ENCODE measurements around the gene MRC2. TPM values are rescaled to one million over a fixed set of nuclear protein-coding genes. Genes with fewer than 3 reads are reported as not detected.

MRC2 gene
- total RNA-seq, 1 donor from 2014 or later, result 30.7 TPM

DNA sequence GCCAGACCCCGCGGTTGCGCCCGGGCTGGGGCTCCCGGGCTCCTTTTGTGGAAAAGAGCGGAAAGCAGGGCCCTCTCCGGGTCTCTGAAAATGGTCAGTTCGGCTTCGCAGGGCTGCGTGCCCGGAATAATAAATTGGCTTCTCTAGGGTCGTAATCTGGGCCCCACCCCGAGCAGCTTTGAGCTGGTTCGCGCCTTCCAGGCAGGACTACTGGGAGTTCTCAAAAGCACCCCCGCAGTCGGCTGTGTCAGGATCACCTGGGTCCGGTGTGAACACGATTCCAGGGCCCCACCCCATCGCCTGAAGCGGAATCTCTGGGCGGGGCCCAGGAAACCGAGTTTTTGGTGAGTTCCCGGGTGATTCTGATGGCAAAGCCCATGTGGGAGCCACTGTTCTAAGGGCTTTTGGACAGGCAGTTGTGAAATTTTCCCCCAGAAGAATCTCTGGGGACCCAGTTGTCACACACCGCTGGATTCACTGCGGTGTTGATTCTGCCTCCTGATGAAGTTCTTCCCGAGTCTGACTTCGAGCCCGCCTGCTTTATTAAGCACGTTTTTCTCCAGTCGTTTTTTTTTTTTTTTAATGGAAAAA is 77.0 kb downstream of the MRC2 start:
- Mint-ChIP-seq H3K4me1 (peaks cover 27% of the 10 kb centered on the region), H3K4me3 (peak overlapping the region; percentile 85), H3K9me3 (peaks cover 5% of the 10 kb centered on the region), H3K36me3 (ENCODE audit: low read depth) (peaks cover 3% of the 10 kb centered on the region), H3K27me3 (ENCODE audit: low read depth) (peaks cover 6% of the 10 kb centered on the region), H3K27ac (ENCODE audit: unreplicated experiment) (peak overlapping the region; percentile 90)
- TF ChIP-seq, protein P1, sequence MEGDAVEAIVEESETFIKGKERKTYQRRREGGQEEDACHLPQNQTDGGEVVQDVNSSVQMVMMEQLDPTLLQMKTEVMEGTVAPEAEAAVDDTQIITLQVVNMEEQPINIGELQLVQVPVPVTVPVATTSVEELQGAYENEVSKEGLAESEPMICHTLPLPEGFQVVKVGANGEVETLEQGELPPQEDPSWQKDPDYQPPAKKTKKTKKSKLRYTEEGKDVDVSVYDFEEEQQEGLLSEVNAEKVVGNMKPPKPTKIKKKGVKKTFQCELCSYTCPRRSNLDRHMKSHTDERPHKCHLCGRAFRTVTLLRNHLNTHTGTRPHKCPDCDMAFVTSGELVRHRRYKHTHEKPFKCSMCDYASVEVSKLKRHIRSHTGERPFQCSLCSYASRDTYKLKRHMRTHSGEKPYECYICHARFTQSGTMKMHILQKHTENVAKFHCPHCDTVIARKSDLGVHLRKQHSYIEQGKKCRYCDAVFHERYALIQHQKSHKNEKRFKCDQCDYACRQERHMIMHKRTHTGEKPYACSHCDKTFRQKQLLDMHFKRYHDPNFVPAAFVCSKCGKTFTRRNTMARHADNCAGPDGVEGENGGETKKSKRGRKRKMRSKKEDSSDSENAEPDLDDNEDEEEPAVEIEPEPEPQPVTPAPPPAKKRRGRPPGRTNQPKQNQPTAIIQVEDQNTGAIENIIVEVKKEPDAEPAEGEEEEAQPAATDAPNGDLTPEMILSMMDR (conservative IDR thresholded peaks at IDR 0.05), result no peak
- peak; percentile 44 for DNase-seq (ENCODE audit: low read depth, low spot score)

DNA sequence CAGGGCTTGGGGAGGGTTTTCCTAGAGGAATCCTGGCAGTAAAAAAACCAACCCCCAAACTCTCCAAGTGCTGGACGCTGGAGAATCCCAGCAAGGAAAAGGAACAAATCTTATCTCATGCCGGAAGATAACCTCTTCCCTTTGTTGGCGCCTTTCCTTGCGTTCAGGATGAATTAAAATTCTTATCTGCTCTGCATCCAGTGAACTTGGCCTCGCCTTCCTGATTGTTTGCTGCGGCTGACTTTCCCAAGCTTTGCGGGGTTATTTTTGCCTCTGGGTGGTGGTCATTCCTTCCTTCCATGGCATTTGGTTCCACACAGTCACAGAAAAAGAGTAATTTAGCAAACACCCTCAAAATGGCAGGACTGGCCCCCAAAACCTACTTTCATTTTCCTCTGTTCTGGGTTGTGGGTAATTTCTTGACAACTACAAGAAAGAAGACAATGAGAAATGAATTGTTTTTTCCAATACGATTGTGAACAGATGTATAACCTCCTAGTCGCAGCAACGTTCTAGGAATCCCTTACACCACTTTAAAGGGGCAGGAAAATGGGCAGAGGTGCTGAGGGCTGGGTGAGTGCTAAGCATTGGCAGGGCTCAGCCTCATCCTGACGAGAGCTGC is 77.8 kb downstream of the MRC2 start:
- peaks cover 10% of the 10 kb centered on the region for H3K9me3 Mint-ChIP-seq
- peak overlapping the region; percentile 85 for H3K4me3 Mint-ChIP-seq
- TF ChIP-seq, protein P1 (conservative IDR thresholded peaks at IDR 0.05), result no peak
- peak overlapping the region; percentile 90 for H3K27ac Mint-ChIP-seq (ENCODE audit: unreplicated experiment)
- peaks cover 27% of the 10 kb centered on the region for H3K4me1 Mint-ChIP-seq
- DNase-seq (ENCODE audit: low read depth, low spot score), result no peak
- H3K27me3 Mint-ChIP-seq (ENCODE audit: low read depth), result peaks cover 6% of the 10 kb centered on the region
- H3K36me3 Mint-ChIP-seq (ENCODE audit: low read depth), result peaks cover 7% of the 10 kb centered on the region

DNA sequence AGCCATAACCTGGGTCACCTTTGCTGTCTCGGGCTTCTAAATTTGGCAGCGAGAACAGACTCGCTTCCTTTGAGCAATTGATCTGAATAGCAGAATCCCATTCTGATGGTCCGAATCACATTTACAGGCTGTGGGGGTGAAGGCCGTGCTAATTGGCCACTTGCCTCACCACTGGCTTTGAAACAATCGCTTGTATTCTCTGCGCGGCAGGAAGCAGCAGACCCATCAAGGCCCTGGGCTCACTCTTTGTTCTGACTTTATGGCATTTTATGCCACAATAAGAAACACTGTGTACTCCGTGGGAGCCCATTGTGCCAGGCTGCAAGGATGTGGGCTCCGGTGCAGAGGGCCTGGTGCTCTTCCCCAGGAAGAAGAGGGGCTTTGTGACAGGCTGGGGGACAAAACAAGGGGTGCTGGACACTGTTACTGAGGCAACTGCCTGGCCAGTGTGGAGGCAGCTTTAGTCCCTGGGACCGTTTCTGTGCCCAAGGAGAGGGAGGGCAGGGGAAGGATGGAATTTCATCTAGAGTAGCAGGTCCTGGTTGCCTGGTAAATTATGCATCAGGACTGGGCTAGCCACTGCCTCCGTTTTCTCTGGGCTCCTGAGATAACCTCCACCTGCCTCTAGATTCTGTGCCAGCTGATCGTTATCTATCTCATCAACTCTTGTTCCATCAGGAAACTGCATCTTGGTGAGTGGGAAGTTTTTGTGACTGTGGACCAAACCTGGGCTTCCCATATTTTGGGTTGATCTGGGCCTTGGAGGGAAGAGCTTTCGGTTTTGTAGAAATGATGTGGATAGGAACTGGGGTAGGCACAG is 78.5 kb downstream of the MRC2 start:
- peaks cover 10% of the 10 kb centered on the region for H3K9me3 Mint-ChIP-seq
- DNase-seq (ENCODE audit: low read depth, low spot score), result no peak
- TF ChIP-seq, protein P1 (conservative IDR thresholded peaks at IDR 0.05), result no peak
- peaks cover 27% of the 10 kb centered on the region for H3K4me1 Mint-ChIP-seq
- peaks cover 6% of the 10 kb centered on the region for H3K27me3 Mint-ChIP-seq (ENCODE audit: low read depth)
- peaks cover 7% of the 10 kb centered on the region for H3K36me3 Mint-ChIP-seq (ENCODE audit: low read depth)
- H3K27ac Mint-ChIP-seq (ENCODE audit: unreplicated experiment), result peak overlapping the region; percentile 90
- H3K4me3 Mint-ChIP-seq, result peak overlapping the region; percentile 85

DNA sequence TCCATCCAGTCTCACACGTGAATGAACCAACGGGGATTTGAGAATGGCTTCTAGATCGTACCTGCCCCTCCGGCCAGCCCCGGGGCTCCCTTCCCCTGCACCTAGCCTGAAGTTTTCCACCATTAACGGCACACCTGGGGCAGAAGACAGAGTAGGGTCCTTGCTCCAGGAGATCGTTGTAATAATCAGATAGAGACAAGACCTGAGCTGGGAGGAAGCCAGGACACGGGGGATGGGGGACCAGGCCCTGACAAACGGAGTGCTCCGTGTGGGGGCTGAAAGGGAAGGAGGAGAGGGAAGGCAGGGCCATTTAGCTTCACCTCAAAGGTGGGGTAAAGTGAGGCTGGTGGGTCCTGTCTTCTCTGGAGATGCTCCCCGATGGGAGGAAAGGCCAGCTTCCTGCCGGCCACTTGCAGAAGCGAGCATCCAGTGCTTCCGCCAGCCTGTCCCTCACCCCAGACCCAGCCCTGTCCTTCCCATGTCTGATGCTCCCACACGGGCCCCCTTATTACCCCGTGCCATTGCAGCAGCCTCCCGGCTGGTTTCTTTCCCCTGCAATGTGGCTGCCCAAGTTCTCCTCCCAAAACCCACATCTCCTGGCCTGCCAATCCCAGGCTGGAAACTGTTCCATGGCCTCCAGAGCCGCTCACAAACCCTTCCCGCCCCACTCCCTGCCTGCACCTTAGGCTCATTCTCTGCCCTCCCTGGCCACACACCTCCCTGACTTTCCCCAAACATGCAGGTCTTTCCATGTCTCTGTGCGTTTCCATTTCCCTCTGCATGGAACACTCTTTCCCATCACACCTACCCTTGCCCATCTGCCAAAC is 79.3 kb downstream of the MRC2 start:
- H3K27ac Mint-ChIP-seq (ENCODE audit: unreplicated experiment), result peak overlapping the region; percentile 90
- H3K27me3 Mint-ChIP-seq (ENCODE audit: low read depth), result peaks cover 6% of the 10 kb centered on the region
- H3K4me1 Mint-ChIP-seq, result peaks cover 29% of the 10 kb centered on the region
- peak overlapping the region; percentile 85 for H3K4me3 Mint-ChIP-seq
- H3K36me3 Mint-ChIP-seq (ENCODE audit: low read depth), result peaks cover 7% of the 10 kb centered on the region
- TF ChIP-seq, protein P1 (conservative IDR thresholded peaks at IDR 0.05), result no peak
- DNase-seq (ENCODE audit: low read depth, low spot score), result no peak
- peaks cover 10% of the 10 kb centered on the region for H3K9me3 Mint-ChIP-seq

DNA sequence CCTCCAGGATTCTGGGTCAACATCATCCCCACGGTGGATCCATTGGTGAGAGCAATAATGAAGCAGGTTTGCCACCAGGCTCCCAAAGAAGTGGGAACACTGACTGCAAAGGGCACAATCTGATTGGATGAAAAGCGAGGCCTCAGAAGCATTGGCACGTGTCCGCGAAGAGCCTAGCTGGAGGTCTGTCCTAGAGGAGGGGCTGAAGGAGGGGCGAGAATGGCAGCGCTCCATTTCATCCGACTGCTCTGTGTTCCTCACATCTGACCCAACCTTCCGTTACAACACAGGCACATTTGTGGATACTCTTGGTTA is 79.9 kb downstream of the MRC2 start:
- Mint-ChIP-seq H3K4me3 (peak overlapping the region; percentile 25), H3K27me3 (ENCODE audit: low read depth) (peaks cover 6% of the 10 kb centered on the region), H3K36me3 (ENCODE audit: low read depth) (peaks cover 7% of the 10 kb centered on the region), H3K9me3 (peaks cover 10% of the 10 kb centered on the region), H3K27ac (ENCODE audit: unreplicated experiment) (no peak overlapping the region), H3K4me1 (peaks cover 35% of the 10 kb centered on the region)
- TF ChIP-seq, protein P1 (conservative IDR thresholded peaks at IDR 0.05), result no peak
- DNase-seq (ENCODE audit: low read depth, low spot score), result no peak
